COR-L47 (cell line): ENCODE measurements around the gene REV3L.
"Not testable (repeated sequence)": the region's sequence is repeated elsewhere in the genome, so short reads cannot be mapped to it uniquely, and the experiment has no call there.

Experiments
- DNase-seq: peaks from one replicate; lab custom pipeline; 2025; lab: John Stamatoyannopoulos, UW

Gene REV3L

GRCh38 chr6:111482959-111483735 is at the start of gene REV3L:
Gene REV3L, minus strand, starts transcription at chr6:111483218. Its CDS starts 330 bp downstream, at chr6:111482888.
- DNase-seq = peak; percentile 76

DNA sequence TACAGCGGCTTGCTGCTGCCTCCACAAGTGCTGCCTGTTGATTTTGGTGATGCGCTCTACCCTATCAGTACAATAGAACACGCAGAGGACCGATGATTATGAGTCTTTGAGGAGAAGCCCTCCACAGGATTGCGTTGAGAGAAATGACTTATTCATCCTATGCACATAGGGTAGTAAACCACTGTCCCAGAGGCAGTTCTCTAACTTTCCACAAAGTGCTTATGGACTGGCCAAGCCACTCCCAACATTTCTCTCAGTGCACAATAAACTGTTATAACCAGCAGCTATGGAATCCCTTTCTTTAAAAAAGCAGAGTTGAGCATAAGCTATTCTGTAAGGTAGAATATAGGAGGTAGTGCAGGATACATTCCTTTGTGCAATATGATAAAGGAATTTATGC is 48.2 kb upstream of the REV3L start:
- DNase-seq = no peak

GRCh38 chr6:111530667-111531066 is 47.6 kb upstream of the REV3L start:
- no peak for DNase-seq

GRCh38 chr6:111530218-111530617 is 47.2 kb upstream of the REV3L start:
- no peak for DNase-seq

DNA sequence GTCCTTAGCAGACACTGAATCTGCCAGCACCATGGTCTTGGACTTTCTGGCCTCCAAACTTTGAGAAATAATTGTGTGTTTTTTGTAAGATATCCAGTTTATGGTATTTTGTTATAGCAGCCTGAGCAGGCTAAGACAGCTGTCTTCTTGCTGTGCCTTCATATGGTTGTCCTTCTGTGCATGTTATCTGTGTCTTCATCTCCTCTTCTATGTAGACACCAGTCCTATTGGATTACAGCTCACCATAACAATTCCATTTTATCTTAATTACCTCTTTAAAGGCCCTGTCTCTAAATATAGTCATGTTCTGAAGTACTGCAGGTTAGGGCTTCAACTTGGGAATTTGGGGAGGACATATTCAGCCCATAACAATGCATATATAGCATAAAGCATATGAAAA is 44.3 kb upstream of the REV3L start:
- no peak for DNase-seq

DNA sequence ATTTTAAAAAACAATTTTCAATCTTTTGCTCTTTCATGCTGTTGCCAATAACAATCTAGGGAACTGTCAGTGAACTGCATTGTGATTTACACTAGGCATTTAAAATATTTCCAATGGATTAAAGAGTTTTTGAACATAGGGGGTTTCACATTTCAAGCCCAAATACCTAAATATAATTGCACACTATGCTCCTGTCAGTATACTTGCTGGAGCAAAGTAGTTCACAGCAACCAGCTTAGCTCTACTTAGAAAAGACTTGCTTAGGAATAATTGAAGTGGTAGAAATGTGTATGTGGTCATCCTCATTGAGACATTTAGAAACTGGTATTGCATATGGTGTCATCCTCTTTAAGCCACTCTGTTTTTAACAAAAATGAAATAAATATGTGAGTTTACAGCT is 41.7 kb upstream of the REV3L start:
- DNase-seq = no peak

GRCh38 chr6:111524252-111524651 is 41.2 kb upstream of the REV3L start:
- no peak for DNase-seq

- no peak for DNase-seq
These were observed 40.6 kb upstream of the REV3L start for GRCh38 chr6:111523484-111524167.

DNA sequence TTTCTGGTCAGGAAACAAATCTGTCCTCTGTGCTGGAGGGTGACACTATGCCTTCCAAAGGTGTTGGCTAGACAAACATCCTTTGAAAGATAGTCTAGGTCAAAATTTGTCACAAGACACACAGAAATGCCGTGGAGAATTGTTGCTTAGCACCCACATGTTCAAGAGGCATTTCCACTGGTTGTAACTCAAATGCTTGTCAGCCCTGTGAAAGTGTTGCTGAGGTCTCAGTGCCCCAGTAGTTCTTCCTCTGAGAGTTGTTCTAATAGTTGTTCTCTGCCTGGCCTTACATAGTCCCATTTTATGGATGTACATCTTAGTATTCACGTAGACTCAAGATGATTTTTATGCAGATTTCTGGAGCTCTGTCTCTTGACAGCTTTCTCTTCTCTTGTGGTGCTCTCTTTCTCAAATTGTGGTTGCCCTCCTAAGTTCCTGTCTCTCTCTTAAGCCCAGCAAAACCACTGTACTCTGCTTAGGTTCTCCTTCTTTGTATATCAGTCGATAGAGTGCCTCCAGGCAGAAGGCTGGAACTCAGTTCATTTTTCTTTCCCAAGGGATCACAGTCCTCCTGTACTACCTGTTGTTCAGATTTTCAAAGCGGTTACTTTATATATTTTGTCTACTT is 39.5 kb upstream of the REV3L start:
- no peak for DNase-seq

DNA sequence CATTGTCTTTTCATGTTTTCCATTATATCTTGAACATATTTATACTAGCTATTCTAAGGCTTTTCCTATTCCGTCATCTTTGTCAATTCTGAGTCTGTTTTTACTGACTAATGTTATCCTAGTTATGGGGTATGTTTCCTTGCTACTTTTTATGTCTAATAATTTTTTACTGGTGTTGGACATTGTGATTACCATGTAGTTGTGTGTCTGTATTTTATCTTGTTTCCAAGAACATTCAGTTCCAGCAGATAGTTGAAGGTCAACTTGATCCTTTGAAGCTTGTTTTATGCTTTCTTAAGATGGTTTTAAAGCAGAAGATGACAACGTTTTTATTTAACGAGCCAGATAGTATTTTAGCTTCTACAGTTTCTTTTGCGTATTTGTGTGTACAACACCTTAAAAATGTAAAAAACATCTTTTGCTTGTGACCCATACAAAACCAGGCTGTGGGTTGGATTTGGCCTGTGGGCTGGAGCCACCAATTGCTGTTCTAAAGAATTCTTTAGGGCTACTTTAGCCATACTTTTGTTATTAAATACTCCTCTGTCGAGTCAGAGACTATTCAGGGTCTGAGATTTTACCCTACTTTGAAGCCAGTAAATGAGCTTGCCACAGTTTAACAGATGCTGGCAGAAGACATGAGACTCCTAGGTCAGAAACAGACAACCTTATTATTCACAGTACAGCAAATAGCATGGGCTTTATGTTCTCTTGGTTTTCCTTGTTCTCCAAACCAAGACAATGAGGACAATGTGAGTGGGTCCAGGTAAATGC is 38.7 kb upstream of the REV3L start:
- no peak for DNase-seq

- DNase-seq = no peak
These were observed 37.5 kb upstream of the REV3L start for GRCh38 chr6:111520524-111520923.

- no peak for DNase-seq
These were observed 34.9 kb upstream of the REV3L start for GRCh38 chr6:111517965-111518364.

DNA sequence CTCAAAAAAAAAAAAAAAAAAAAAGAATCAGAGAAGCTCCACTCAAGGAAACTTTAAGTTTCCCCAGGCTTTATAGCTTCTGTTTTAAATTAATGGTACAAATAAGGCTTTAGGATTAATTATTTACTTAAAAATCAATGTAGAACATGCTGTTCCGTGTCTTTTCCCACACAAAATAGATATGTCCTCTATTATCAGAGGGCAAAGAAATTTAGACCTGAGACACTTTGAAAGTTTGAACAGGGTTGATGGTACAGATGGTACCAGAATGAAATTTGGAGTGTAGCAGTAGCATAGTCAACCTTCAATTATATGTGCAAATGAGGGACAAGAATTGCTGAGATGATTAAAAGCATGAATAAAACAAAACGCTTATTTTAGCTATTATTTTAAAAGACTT is 32.2 kb upstream of the REV3L start:
- no peak for DNase-seq

- not testable (repeated sequence) for DNase-seq
These were observed 31.5 kb upstream of the REV3L start for GRCh38 chr6:111514531-111514930.

DNA sequence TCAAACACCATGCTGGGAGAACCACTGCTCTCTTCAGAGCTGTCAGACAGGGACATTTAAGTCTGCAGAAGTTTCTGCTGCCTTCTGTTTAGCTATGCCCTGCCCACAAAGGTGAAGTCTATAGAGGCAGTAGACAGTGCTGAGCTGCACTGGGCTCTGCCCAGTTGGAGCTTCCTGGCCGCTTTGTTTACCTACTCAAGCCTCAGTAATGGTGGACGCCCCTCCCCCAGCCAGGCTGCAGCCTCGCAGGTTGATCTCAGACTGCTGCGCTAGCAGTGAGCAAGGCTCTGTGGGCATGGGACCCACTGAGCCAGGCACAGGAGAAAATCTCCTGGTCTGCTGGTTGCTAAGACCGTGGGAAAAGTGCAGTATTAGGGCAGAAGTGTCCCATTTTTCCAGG is 24.2 kb upstream of the REV3L start:
- not testable (repeated sequence) for DNase-seq

GRCh38 chr6:111505498-111505897 is 22.5 kb upstream of the REV3L start:
- not testable (repeated sequence) for DNase-seq

- no peak for DNase-seq
These were observed 20.6 kb upstream of the REV3L start for GRCh38 chr6:111503660-111504059.

GRCh38 chr6:111503194-111503593 is 20.2 kb upstream of the REV3L start:
- DNase-seq = no peak

GRCh38 chr6:111502154-111502553 is 19.1 kb upstream of the REV3L start:
- no peak for DNase-seq

DNA sequence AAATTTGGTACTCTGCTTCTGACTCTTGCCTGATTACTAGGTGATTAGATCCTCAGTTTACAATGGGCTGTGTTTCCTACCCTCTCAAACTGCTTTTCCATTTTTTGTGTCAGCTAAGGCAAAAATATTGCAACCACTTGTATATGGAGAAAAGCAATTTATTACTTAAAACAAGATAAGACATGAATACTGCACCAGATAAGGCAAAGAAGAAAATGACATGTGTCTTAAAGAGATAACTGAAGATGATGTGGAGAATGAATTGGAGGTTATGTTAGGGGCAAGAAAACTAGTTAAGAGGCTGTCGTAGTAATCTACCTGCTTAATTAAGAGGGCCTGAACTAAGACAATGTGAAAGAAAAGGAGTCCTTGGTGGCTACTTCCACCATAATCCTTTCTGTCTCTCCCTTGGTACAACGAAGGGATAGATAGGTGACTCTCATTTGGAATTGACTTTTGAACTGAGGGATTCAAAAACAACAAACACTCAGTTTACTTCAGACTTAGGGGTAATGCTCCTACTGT is 16.3 kb upstream of the REV3L start:
- no peak for DNase-seq

- DNase-seq = no peak
These were observed 12.1 kb upstream of the REV3L start for GRCh38 chr6:111494951-111495635.
